G401 (cell line): Measurements from ENCODE around the gene SMIM29. TPM values are rescaled to one million over a fixed set of nuclear protein-coding genes. Genes with fewer than 3 reads are reported as not detected.
A peak's percentile ranks its signal among the peaks of the same experiment; 100 is the strongest.

Source experiments
- DNase-seq: peaks from one replicate; pipeline ENCODE4 v3.0.0-alpha.2; 2015; ENCODE audit warnings: low spot score
- in situ Hi-C: cut with HindIII; loops from 2 replicates; pipeline ENCODE4 v1.10.0; 2016; ENCODE audit warnings: low sequenced_read_pairs, mixed read lengths
- total RNA-seq: library from RNA; depleted of rRNA; stranded (reverse); fragments of >200 nt; shearing (Covaris generic); gene quantifications from 2 replicates; pipeline ENCODE4 v1.2.3, GENCODE V29; 2014; rRNA removed

SMIM29 gene
- total RNA-seq, result 15.0 and 17.2 TPM in 2 replicates

DNA sequence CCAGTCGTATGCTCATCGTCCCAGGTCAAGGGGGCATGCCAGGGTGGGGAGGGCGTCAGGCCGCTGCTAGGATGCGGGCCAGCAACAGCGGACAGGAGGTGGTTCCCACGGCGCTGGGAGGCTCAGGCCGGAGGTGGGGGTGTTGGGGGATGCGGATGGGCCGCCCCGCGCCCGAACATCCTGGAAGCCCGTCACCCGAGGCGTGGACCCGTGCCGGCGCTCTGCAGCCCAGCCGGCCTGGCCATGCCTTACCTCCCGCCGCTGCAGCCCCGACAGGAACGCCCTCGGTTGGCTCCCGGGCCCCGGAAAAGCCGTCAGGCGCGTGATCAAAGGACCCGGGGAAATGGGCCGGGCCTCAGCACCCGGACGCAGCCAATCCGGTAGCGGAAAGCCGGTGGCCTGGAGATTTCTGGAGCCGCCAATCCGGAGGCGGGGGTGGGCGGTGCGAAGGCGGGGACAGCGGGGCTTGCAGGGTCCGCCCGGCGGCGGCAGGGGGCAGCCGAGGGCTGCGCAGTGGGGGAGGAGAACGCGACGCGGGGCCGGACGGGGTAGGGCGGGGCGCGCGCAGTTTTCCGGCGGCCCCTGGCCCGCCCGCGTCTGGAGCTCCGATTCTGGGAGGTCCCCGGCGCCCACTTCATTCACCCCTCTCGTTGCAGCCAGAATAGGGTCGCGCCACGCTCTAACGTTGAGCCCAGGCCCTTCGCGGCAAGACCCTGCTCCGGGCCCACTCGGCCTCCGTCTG lies at the start of gene SMIM29:
SMIM29 (minus strand) TSS at position 280 of the 742 bp plus-strand sequence. CDS start 1,215 bp downstream, outside the sequence.
- peak; percentile 97 for DNase-seq
- in situ Hi-C loops, result no loop called here

DNA sequence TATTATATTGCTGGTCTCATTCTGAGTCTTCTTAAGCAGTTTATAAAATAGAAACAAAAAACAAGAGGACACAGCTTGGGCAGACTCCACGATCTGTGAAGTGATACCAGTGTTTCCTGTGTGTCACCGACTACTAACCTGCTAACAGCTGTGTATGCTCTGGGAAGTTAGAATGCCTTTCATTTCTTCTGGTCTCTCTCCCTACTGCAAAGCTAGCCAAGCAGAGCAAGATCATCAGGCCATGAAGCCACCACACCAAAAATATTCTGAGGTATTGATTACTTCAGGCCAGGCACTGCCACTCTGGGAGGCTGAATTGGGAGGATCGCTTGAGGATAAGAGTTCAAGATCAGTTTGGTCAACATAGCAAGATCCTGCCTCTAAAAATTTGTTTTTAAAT lies 46.9 kb upstream of the SMIM29 start:
- in situ Hi-C loops, result no loop called here
- no peak for DNase-seq

DNA sequence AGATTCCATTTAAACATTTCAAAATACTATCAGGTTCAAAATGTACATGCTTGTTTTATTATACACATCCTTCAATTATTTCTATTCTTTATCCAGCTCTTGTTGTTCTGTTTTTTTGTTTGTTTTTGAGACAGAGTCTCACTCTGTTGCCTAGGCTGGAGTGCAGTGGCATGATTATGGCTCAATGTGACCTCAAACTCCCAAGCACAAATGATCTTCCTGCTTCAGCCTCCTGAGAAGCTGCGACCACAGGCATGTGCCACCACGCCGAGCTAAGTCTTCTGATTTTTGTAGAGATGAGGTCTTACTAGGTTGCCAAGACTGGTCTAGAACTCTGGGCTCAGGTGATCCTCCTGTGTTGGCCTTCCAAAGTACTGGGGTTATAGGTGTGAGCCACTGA lies 44.1 kb upstream of the SMIM29 start:
- DNase-seq, result no peak
- in situ Hi-C loops, result no loop called here

DNA sequence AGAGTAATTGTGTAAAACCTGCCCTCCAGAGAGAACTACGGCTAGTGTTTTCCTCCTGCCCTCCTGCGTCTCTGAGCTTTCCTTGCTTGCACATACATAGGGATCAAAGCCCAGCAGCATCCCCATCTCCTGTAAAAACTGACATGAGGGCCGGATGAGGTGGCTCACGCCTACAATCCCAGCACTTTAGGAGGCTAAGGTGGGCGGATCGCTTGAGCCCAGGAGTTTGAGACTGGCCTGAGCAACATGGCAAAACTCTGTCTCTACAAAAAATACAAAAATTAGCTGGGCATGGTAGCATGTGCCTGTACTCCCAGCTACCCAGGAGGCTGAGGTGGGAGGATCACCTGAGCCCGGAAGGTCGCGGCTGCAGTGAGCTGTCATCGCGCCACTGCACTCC lies 40.3 kb upstream of the SMIM29 start:
- no peak for DNase-seq
- in situ Hi-C loops, result no loop called here

DNA sequence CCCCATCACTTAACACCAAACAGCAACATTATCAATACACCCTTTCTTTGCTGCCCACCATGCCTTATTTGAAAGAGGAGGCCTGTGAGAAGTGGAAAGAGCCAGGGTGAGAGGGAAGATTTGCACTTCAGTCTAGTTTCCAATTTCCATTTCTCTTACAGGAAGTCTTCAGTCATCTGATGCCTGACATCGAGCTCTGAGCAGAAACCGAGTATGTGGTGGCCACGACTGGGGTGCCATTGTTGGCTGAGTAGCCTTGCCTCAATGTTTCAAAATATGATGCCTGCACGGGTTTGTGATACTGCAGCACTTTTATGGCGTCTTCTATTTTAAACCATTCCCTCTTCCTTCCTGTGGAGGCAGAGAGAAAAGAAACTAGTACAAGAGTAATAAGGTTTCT lies 39.8 kb upstream of the SMIM29 start:
- DNase-seq, result no peak
- in situ Hi-C loops, result no loop called here

DNA sequence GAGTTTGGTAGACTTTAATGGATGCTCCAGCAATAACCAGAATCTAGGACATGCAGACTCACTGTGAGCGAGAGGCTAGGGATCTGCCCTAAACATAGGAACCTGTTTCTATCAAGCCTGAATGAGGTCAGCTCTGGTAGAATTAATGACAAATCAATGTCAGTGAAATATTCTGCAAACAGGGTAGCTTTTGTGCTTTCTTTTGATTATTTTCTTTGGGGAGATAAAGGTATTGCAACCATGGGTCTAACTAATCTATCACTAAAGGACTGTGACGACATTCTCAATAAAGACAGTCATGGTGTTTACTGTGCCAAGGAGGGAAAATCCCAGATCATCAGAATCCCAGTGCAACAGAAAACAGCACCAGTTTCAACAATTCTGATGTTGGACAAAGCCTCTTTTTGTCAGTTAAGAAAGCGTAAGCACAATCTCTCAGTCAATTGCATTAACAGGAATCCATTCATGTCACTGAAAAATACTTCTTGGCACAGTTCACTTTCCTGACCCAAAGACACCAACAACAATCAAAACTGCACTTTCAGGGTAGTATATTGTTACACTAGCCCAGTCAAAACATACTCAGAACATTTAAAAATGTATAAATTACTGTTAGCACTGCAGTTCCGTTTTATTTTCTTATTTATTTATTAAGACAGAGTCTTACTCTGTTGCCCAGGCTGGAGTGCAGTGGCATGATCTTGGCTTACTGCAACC lies 36.8 kb upstream of the SMIM29 start:
- no peak for DNase-seq
- in situ Hi-C loops, result no loop called here

DNA sequence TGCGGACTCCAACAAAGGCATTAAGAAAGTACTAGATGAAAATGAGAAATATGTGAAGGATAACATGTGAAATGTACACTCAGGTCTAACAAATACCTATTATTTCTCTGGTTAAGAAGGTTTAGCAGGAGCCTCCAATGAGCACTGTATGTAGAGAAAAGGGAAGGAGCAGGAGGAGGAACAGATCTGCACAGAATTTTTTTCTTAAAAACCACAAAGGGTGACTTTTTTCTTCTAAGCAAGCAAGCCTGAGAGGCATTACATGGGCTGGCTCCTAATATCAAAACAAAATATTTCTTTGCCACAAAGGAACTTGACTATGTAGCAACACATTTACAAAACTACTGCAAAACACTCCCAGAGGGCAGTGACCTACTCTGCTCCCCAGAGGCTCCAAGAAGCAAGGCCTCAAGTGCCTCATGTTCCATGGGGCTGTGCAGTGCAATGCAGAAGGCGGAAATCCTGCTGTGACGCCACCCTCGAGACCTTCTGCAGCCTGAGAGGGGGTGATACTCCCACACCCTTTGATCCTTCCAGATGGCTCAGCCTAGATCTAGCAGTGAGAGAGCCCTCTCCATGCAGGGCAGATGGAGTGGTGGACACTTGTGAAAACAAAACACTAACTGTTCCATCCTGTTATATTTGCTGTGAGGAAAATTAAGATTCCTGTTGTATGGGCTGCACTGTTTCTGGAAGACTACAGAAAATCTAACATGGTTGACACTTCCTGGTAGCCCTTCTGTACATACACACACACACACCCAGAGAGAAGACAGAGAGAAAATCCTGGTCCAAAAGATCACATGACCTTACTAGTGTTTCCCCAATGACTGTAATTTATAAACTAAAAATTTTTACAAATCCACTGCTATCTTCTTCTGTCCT lies 36.0 kb upstream of the SMIM29 start:
- peak; percentile 12 for DNase-seq
- in situ Hi-C loops, result no loop called here

DNA sequence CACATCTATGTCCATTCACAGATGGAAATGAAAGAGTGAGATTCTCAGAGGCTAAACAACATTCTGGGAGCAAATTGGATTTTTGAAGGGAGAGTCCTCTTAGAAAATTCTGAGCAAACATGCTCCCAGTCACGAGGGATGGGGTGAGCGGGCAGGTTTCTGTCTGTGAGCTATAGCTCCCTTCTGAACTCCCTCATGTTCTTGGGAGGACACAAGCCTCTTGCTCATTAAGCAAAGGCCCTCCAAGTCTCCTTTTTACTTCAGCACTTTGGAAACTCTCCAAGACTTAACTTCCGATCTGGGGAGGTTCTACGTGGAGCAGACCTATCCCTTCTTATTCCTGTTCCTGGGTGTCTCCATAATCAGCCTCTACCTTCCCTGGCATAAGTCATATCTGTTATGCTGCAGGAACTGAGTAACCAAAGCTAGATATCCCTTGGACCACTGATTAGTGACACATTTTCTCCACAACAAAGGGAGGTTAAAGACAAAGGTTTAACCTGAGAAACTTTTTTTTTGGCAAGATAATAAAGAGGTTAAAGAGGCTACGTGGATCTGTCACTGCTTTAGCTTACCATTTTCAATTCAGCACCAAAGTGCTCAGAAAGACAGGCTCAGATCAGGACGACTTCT lies 33.0 kb upstream of the SMIM29 start:
- DNase-seq, result no peak
- in situ Hi-C loops, result no loop called here

DNA sequence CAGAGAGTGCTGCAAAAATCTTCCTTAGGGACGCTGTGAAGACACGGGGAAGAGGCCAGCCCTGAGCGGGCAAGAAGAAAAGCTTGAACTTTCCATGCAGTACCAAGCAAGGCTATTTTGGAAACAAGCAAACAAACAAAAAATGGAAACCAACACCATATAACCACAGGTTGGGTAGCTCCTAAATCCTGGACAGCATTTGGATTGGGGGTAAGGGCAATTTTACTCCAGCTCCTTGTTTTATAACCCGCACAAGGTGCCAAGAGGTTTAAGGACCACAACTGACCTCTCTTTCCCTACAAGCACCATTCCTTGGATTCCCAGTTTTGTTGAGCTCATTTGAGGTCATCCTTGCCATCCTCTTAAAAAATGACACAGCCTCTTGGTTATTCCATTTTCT lies 31.4 kb upstream of the SMIM29 start:
- in situ Hi-C loops, result no loop called here
- no peak for DNase-seq

DNA sequence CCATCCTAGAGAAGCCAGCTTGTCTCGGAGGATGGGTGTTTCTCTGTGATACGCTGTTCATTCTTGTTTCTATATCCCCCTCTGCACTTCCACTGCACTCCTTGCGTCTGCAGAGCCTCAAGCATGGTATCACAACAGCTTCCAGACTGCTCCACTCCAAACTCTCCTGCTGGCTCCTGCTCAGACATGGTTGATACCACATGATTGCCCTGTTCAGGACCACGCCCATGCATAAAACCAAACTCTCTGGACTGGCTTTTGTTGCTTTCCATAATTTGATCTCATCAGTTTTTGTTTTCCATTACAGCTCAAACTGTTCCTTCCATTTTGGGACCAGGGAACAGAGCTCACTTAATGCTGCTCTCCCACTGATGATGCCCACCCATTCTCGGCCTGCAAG lies 30.0 kb upstream of the SMIM29 start:
- in situ Hi-C loops, result no loop called here
- no peak for DNase-seq

DNA sequence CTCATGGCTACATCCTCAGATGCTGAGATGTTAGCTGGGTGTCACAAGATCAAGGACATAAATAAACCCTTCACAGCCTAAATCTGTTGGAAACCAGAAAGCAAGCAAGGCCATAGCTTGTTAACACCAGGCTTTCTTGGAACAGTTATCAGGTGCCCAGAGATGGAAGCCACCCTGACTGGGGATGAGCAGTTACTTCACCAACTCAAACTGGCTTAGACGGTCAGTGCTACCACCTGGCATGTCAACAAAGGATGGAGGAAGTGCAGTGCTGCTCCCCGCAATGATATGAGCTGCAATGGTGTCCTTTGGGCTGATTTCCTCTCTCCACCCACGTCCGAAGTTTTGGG lies 28.9 kb upstream of the SMIM29 start:
- in situ Hi-C loops, result no loop called here
- DNase-seq, result no peak

DNA sequence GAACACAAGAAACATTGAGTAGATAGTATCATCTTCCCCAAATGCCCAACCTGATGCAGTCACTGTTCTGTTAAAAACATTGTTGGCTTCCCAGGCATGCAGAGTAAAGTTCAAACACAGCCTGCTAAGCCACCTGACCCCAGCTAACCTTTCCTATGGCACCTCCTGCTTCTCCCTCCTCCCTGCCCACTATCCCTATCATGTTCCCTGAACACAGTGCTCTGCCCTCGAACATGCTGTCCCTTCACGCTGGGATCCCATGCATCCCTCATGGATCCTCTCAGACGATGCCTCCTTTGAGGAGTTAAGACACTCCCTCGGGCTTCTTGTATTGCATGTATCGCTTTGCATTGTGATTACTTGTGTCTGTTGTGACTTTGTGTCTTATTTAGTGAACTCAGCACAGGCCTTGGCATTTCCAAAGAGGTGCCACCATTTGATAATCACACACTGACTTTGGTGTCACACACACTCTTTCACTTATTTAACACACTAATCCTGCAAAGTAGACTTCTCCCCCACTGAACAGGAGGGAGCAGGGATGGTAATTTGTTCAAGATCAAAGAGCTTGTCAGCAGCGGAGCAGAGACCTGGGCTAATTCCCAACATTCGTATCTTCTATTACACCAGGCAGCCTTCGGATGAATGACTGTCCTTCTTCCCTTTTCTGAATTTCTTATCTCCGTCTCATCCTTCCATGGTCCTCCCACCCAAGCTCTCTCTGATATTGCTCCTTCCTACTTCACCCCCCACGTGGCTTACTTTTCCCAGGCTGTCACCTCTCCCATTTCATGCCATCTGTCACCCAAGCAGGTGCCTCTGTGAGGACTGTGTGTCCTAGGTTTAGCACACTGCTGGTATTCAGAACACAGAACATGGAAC lies 28.3 kb upstream of the SMIM29 start:
- peak; percentile 77 for DNase-seq
- in situ Hi-C loops, result no loop called here

DNA sequence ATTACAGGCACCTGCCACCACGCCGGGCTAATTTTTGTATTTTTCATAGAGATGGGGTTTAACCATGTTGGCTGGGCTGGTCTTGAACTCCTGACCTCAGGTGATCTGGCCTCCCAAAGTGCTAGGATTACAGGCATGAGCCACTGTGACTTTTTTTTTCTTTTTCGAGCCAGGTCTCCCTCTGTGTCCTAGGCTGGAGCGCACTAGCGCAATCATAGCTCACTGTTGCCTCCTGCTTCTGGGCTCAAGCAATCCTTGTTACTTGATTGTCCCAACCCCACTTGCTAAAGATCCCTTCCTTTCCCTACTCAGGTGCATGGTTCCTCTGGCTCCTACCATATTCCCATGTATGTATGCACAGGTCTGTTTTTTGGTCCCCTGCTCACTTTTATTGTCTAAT lies 27.4 kb upstream of the SMIM29 start:
- in situ Hi-C loops, result no loop called here
- no peak for DNase-seq

DNA sequence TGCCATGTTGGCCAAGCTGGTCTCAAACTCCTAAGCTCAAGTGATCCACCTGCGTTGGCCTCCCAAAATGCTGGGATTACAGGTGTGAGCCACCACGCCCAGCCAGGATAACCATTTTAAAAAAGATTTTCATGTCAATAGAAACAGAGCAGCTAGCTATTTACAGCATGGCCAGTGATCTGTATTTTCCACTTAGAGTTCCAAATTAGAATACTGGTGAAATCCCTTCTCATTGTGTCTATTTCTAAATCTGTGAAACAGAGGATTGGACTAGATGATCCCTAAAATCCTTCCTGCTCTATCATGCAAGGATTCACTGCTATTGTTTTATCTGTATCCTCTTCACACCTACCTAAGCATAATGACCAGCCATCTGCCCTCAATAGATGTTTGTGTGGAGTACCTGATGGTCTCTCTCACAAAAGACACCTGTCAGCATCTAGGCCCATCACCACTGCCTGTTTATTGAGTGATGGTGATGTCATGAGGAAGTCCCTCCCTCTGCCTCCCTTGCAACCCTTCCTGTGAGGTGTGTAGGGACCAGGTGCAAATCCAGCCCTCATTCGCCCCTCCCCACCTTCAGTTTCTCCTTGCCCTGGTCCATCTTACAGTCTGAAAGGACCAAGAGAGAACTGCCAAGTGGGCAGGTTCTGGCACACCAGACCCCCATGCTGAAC lies 26.5 kb upstream of the SMIM29 start:
- no peak for DNase-seq
- in situ Hi-C loops, result no loop called here

DNA sequence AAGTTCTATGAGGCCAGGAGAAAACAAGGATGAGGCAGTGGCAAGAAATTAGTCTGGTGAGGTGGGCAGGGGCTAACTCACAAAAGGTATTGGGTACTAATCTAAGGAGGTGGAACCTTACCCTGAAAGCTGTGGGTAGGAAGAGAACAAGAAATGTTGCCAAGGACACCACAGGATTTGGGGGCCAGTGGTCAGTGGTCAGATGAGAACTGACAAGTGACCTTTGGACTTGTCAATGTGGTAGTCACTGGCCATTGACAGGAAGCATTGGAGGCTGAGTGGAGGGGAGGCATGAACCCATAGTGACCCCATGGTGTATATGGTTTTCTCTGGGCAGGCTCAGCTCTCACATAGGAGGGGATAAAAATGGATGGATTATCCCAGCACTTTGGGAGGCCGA lies 25.3 kb upstream of the SMIM29 start:
- no peak for DNase-seq
- in situ Hi-C loops, result no loop called here

DNA sequence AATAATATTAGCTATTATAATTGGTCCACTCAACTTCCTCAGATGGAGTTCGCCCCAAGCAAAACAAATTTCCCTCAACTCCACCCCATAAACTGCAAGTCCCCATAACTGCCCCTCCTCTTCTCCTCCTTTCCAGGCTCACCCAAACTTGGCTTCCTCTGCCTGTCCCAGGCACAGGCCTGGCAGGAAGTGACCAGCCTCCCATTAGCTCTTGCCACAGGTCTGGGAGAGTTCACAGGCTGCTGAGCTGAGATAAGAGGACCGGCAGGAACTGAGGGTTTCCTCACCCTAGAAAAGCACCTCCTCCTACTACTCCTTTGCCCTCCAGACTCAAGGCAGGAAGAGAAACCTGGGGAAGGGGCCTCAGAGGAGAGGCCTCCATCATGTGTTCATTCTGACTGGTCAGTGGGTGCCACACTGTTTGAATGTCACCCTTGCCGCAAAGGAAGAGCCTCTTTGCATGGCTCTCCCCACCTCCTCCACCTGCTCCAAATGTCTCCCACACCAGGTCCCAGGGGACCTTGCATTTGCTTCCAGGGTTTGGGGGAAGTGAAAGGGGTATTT lies 24.5 kb upstream of the SMIM29 start:
- in situ Hi-C loops, result no loop called here
- no peak for DNase-seq

DNA sequence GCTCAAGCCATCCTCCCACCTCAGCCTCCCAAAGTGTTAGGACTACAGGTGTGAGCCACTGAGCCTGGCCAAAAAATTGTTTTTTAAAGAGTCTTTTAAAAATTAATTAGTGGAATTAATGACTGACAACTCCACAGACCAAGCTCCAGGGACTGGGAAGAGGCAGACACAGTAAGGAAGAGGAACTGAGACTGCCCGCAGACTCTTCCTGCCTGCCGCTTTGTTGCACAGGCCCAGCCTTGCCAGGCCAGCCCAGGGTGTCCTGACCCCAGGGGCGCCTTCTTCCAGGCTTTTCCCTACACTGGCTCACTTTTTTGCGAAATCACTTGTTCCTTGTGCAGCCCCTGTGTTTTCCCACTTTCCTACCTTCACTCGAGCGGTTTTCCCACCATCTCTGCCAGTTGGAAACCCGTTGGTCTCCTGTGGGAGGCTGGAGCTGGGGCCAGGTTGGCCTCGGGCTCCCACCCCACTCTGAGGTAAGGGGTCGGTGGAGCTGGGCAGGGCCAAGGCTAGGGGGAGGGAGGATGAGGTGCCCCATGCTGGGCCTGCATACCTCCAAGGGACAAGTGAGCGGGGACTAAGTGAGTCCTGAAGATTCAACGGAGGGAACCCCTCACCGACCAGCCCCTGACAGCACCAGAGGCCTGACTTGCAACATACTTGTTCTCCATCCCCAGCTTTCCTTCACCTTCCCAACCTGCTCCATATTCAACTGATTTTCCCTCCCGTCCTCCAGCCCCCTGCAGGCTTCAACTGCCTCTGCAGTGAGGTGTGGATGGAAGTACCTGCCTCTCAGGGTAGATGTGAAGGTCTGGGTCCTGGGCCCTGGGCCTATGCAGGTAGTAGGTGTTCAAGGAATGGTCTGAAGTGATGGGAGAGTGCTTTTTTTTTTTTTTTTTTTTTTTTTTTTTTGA lies 23.5 kb upstream of the SMIM29 start:
- in situ Hi-C loops, result no loop called here
- no peak for DNase-seq
